ENCODE results near the gene ZNF462.

- TF ChIP-seq CTCF (IDR thresholded peaks at IDR 0.05), result no peak
- TF ChIP-seq POLR2A (IDR thresholded peaks at IDR 0.05), result no peak
These were observed 49.0 kb downstream of the ZNF462 start for GRCh38 chr9:106911951-106912350.
